Endothelial cell of umbilical vein (primary cell): ENCODE results near the gene ADARB1. TPM values are rescaled to one million over a fixed set of nuclear protein-coding genes. Genes with fewer than 3 reads are reported as not detected.

Experiments
- BruUV-seq: library from RNA; stranded (reverse); fragments of 400-500 nt; replicated peaks from 2 replicates; lab custom pipeline; 2021; lab: Mats Ljungman, UMichigan
- CTCF ChIA-PET: fragments of 300-600, 350-600 bp; sonication (Branson Sonifier 250); formaldehyde crosslinking; loops from one replicate; lab custom pipeline; 2021; ENCODE audit warnings: antibody characterized with exemption, inconsistent platforms; lab: Charles Lee
- POLR2A ChIA-PET: fragments of 300-600, 350-600 bp; sonication (Branson Sonifier 250); formaldehyde crosslinking; loops from one replicate; lab custom pipeline; 2021; ENCODE audit warnings: antibody characterized with exemption, inconsistent platforms; lab: Charles Lee
- DNase-seq: peaks from one replicate; pipeline ENCODE4 v3.0.0-alpha.2; 2011; ENCODE audit warnings: low read depth, low spot score
- FAIRE-seq: peaks from 2 replicates; lab custom pipeline; 2011; peaks lifted over from hg19 to GRCh38; lab: Jason Lieb, UNC
- H2AFZ ChIP-seq: 2 replicates; pipeline ENCODE4 v1.6.0; 2012; ENCODE audit warnings: low read depth, low read length, control low read depth, inconsistent platforms
- H3K27ac ChIP-seq: 2 replicates; pipeline ENCODE4 v1.5.1; 2011; ENCODE audit warnings: low read depth, mild to moderate bottlenecking, control low read depth, low read length, moderate library complexity; ENCODE audit not compliant: insufficient read depth
- H3K27me3 ChIP-seq, 2 experiments: 2 replicates each; pipeline versions ENCODE4 v1.6.0 to v1.6.1; 2011; ENCODE audit warnings: low read length in 2 of 2, mixed read lengths in 1 of 2; ENCODE audit not compliant: control insufficient read depth in 2 of 2, insufficient read depth in 2 of 2
- H3K36me3 ChIP-seq, 2 experiments: 2 replicates in 1 of 2; 3 replicates in 1 of 2; pipeline ENCODE4 v1.5.1; 2011; ENCODE audit warnings: low read length in 2 of 2, mild to moderate bottlenecking in 1 of 2, moderate library complexity in 1 of 2; ENCODE audit not compliant: control insufficient read depth in 2 of 2, insufficient read depth in 2 of 2; ENCODE audit errors: extremely low read depth in 1 of 2
- H3K4me1 ChIP-seq: 3 replicates; pipeline ENCODE4 v1.5.1; 2011; ENCODE audit warnings: mild to moderate bottlenecking, low read length; ENCODE audit not compliant: control insufficient read depth, insufficient read depth; ENCODE audit errors: extremely low read depth
- H3K4me2 ChIP-seq: 2 replicates; pipeline ENCODE4 v1.6.1; 2011; ENCODE audit warnings: low read length, control low read depth, mixed read lengths; ENCODE audit not compliant: insufficient read depth
- H3K4me3 ChIP-seq, 3 experiments: fragments of 200-600 bp in 1 of 3; sonication (generic), shearing (Covaris generic) in 1 of 3; replicated peaks in 1 of 3; 2 replicates each; pipeline ENCODE4 v1.5.1; 2011 to 2016; ENCODE audit warnings: control low read depth in 3 of 3, low read length in 3 of 3, mild to moderate bottlenecking in 2 of 3, inconsistent platforms in 1 of 3, low read depth in 1 of 3, moderate library complexity in 1 of 3; ENCODE audit not compliant: insufficient read depth in 1 of 3
- H3K79me2 ChIP-seq: 2 replicates; pipeline ENCODE4 v1.6.0; 2012; ENCODE audit warnings: low read length, inconsistent platforms; ENCODE audit not compliant: control insufficient read depth, insufficient read depth
- H3K9ac ChIP-seq: replicated peaks from 2 replicates; pipeline ENCODE3; 2011; ENCODE audit warnings: low read length, control low read depth; ENCODE audit not compliant: insufficient read depth; ENCODE audit errors: extremely low read depth
- H3K9me1 ChIP-seq: replicated peaks from 3 replicates; pipeline ENCODE4 v1.6.0; 2011; ENCODE audit warnings: mild to moderate bottlenecking, low read length; ENCODE audit not compliant: control insufficient read depth, insufficient read depth; ENCODE audit errors: extremely low read depth
- H3K9me3 ChIP-seq: replicated peaks from 2 replicates; pipeline ENCODE4 v1.5.1; 2012; ENCODE audit warnings: low read length, inconsistent platforms; ENCODE audit not compliant: control insufficient read depth, insufficient read depth
- H4K20me1 ChIP-seq: replicated peaks from 2 replicates; pipeline ENCODE3; 2011; ENCODE audit warnings: mild to moderate bottlenecking, low read length; ENCODE audit not compliant: control insufficient read depth, insufficient read depth; ENCODE audit errors: extremely low read depth
- CTCF ChIP-seq, 2 donors: IDR thresholded peaks; 1 replicate in 1 of 2; 2 replicates in 1 of 2; pipeline ENCODE4 v1.5.1; 2011; ENCODE audit warnings: low read length in 2 of 2, mild to moderate bottlenecking in 2 of 2, moderate library complexity in 2 of 2, control low read depth in 1 of 2, inconsistent platforms in 1 of 2, low read depth in 1 of 2; ENCODE audit not compliant: insufficient read depth in 1 of 2; ENCODE audit errors: extremely low read depth in 1 of 2
- EZH2 ChIP-seq: IDR thresholded peaks from 2 replicates; pipeline ENCODE4 v1.6.1; 2012; ENCODE audit warnings: borderline replicate concordance, low read depth, mild to moderate bottlenecking, moderate library complexity, low read length, inconsistent platforms; ENCODE audit not compliant: severe bottlenecking
- FOS ChIP-seq: IDR thresholded peaks from 2 replicates; pipeline ENCODE4 v1.6.1; 2011; ENCODE audit warnings: mild to moderate bottlenecking, low read length, moderate library complexity, borderline replicate concordance; ENCODE audit not compliant: insufficient read depth
- GATA2 ChIP-seq: IDR thresholded peaks from 2 replicates; pipeline ENCODE4 v1.7.0; 2011; ENCODE audit warnings: low read depth, mild to moderate bottlenecking, moderate library complexity, mixed read lengths, low read length; ENCODE audit not compliant: insufficient read length, insufficient read depth
- JUN ChIP-seq: IDR thresholded peaks from 2 replicates; pipeline ENCODE4 v1.6.1; 2011; ENCODE audit warnings: borderline replicate concordance, low read depth; ENCODE audit not compliant: insufficient read length, insufficient read depth
- MAX ChIP-seq: IDR thresholded peaks from 2 replicates; pipeline ENCODE4 v1.6.1; 2011; ENCODE audit not compliant: insufficient read depth, insufficient read length
- MYC ChIP-seq: IDR thresholded peaks from one replicate; pipeline ENCODE4 v1.6.1; 2011; ENCODE audit warnings: mild to moderate bottlenecking, low read depth, low read length
- POLR2A ChIP-seq: IDR thresholded peaks from 2 replicates; pipeline ENCODE4 v1.6.1; 2012; ENCODE audit warnings: low read depth, mild to moderate bottlenecking, control low read depth, low read length
- POLR2AphosphoS5 ChIP-seq: IDR thresholded peaks from 2 replicates; pipeline ENCODE4 v1.6.1; 2012; ENCODE audit warnings: low read depth, mild to moderate bottlenecking, control low read depth, low read length, moderate library complexity; ENCODE audit not compliant: insufficient read depth
- dilution Hi-C: fragments of 300-500 bp; cut with MboI; formaldehyde crosslinking; loops from one replicate; pipeline ENCODE4 v1.15.0; 2019; ENCODE audit warnings: low sequenced_read_pairs; ENCODE audit not compliant: extremely low pct_ligation_motif_present
- intact Hi-C: fragments of 100-400 bp; cut with micrococcal nuclease; formaldehyde crosslinking; loops from one replicate; pipeline ENCODE4 v1.10.0; 2022
- polyA plus RNA-seq, 4 experiments: library from polyadenylated mRNA; depleted of rRNA in 3 of 4; stranded (reverse) in 3 of 4; unstranded in 1 of 4; fragments of >200 nt; gene quantifications; 2 replicates each; pipeline versions ENCODE4 v1.2.1 to v1.2.3, GENCODE V29; 2011 to 2012; ENCODE audit warnings: missing spikeins in 1 of 4
- total RNA-seq: library from RNA; stranded (reverse); gene quantifications from 2 replicates; pipeline ENCODE4 v1.2.3, GENCODE V29; 2021

The ADARB1 gene
- total and polyA plus RNA-seq, 2 donors (not counting 3 experiments of a cell fraction or from before 2014, with no cell fraction given), result 32.5 to 54.3 TPM

- ChIA-PET CTCF (interaction anchor here (1.3 kb wide), 1 partner anchor 128 kb away, joined by 4 read pairs; no protein-coding TSS in a partner anchor), POLR2A (no interaction called here)
- H3K9me3 ChIP-seq, result no peaks in the 10 kb centered on the region
- H3K27ac ChIP-seq, result no peak overlapping the region
- H4K20me1 ChIP-seq, result no peaks in the 10 kb centered on the region
- no peaks in the 10 kb centered on the region for H3K9me1 ChIP-seq
- no peaks in the 10 kb centered on the region for H3K4me1 ChIP-seq
- no peak overlapping the region for H2AFZ ChIP-seq
- BruUV-seq, result no TSS peak
- H3K27me3 ChIP-seq, result no peaks in the 10 kb centered on the region
- intact Hi-C loops, result no loop called here
- H3K4me2 ChIP-seq, result no peak overlapping the region
- FAIRE-seq (no peak), DNase-seq (no peak)
- peaks cover 5 to 45% of the 10 kb centered on the region in 2 experiments for H3K36me3 ChIP-seq
- no peak for TF ChIP-seq MAX
- TF ChIP-seq MYC, result no peak
- no peak for TF ChIP-seq EZH2
- no peak for TF ChIP-seq POLR2AphosphoS5
- TF ChIP-seq FOS, result no peak
- no peak for TF ChIP-seq JUN
- TF ChIP-seq GATA2, result no peak
- no peak for TF ChIP-seq CTCF (IDR thresholded peaks at IDR 0.05; ENCODE audit: extremely low read depth in 1 of 2, insufficient read depth in 1 of 2, low read depth in 1 of 2, low read length in 2 of 2)
- no peak for TF ChIP-seq POLR2A
- H3K9ac ChIP-seq, result no peak overlapping the region
- dilution Hi-C loops, result no loop called here
- H3K4me3 ChIP-seq, result no peak overlapping the region
- H3K79me2 ChIP-seq, result peaks cover 4% of the 10 kb centered on the region
Observed at GRCh38 chr21:45267390-45267760, 193.0 kb downstream of the ADARB1 start.
